Endodermal cell (in vitro differentiated cells): ENCODE results near the gene MPP2. TPM values are rescaled to one million over a fixed set of nuclear protein-coding genes. Genes with fewer than 3 reads are reported as not detected.

ENCODE experiments used
- DNase-seq: peaks from one replicate; pipeline ENCODE4 v3.0.0-alpha.2; 2017
- H3K27ac ChIP-seq: 2 replicates; pipeline ENCODE4 v1.5.1; 2013; ENCODE audit warnings: mild to moderate bottlenecking, low read depth, low read length, moderate library complexity
- H3K27me3 ChIP-seq: 2 replicates; pipeline ENCODE4 v1.6.1; 2013; ENCODE audit warnings: mild to moderate bottlenecking, low read length, moderate library complexity; ENCODE audit not compliant: insufficient read depth, control insufficient read depth, poor library complexity, severe bottlenecking
- H3K36me3 ChIP-seq: 2 replicates; pipeline ENCODE4 v1.7.0; 2013; ENCODE audit warnings: mild to moderate bottlenecking, low read length, moderate library complexity; ENCODE audit not compliant: control insufficient read depth, insufficient read depth
- H3K4me1 ChIP-seq: one replicate; pipeline ENCODE4 v1.7.0; 2013; ENCODE audit warnings: low read length; ENCODE audit not compliant: control insufficient read depth, insufficient read depth
- H3K4me3 ChIP-seq: 2 replicates; pipeline ENCODE4 v1.5.1; 2013; ENCODE audit warnings: mild to moderate bottlenecking, low read length, moderate library complexity
- H3K9ac ChIP-seq: 2 replicates; pipeline ENCODE4 v1.6.1; 2013; ENCODE audit warnings: mild to moderate bottlenecking, low read length, moderate library complexity; ENCODE audit not compliant: poor library complexity, severe bottlenecking; ENCODE audit errors: extremely low read depth
- H3K9me3 ChIP-seq: 2 replicates; pipeline ENCODE4 v1.6.1; 2013; ENCODE audit warnings: mild to moderate bottlenecking, low read length, moderate library complexity; ENCODE audit not compliant: control insufficient read depth
- H3K27ac Mint-ChIP-seq: 2 replicates; pipeline ENCODE4 v1.8.0; 2020; ENCODE audit warnings: mixed read lengths
- H3K27me3 Mint-ChIP-seq: 2 replicates; pipeline ENCODE4 v1.8.0; 2021; ENCODE audit warnings: mild to moderate bottlenecking, mixed read lengths; ENCODE audit not compliant: insufficient read depth
- H3K36me3 Mint-ChIP-seq: 2 replicates; pipeline ENCODE4 v1.8.0; 2020; ENCODE audit warnings: low read depth, mixed read lengths
- H3K4me1 Mint-ChIP-seq: 2 replicates; pipeline ENCODE4 v1.8.0; 2020; ENCODE audit warnings: mixed read lengths
- H3K4me3 Mint-ChIP-seq: 2 replicates; pipeline ENCODE4 v1.8.0; 2020; ENCODE audit warnings: mild to moderate bottlenecking, moderate library complexity, mixed read lengths
- H3K9me3 Mint-ChIP-seq: 2 replicates; pipeline ENCODE4 v1.8.0; 2020; ENCODE audit warnings: mild to moderate bottlenecking, mixed read lengths
- CTCF ChIP-seq: fragments of 200-600 bp; sonication (generic); conservative IDR thresholded peaks from 2 replicates; pipeline ENCODE4 v1.5.0; 2021; ENCODE audit warnings: antibody characterized with exemption, mild to moderate bottlenecking
- WGBS, 2 experiments: methylation state at CpG; one replicate each; pipeline versions ENCODE4 v1.1.5 to v1.1.7; 2013; ENCODE audit warnings: missing lambda C conversion rate in 2 of 2, mixed read lengths in 1 of 2; ENCODE audit not compliant: insufficient coverage in 1 of 2, insufficient read length in 1 of 2; 5-methylcytosine and 5-hydroxymethylcytosine counted together
- total RNA-seq, 2 donors: library from RNA; stranded (reverse); fragmentation: NEBNext Ultra II Directional in 1 of 2; extraction: Animal tissue kit (Norgen Biotek cat#: 25700) in 1 of 2; gene quantifications; 2 replicates in 1 of 2; 3 replicates in 1 of 2; pipeline ENCODE4 v1.2.1, GENCODE V29; 2021

Gene MPP2
- total RNA-seq, 2 donors from 2014 or later = 16.2 to 18.3 TPM

- no peak overlapping the region for H3K27ac Mint-ChIP-seq
- H3K4me3 ChIP-seq = no peak overlapping the region
- WGBS, 2 experiments = 92 to 95% methylated on average over 9 to 10 of the region's 10 CpGs
- no peak for DNase-seq
- H3K27me3 ChIP-seq = no peaks in the 10 kb centered on the region
- H3K4me3 Mint-ChIP-seq = no peak overlapping the region
- H3K9ac ChIP-seq = no peak overlapping the region
- H3K9me3 ChIP-seq = no peaks in the 10 kb centered on the region
- H3K4me1 ChIP-seq = no peaks in the 10 kb centered on the region
- no peaks in the 10 kb centered on the region for H3K36me3 ChIP-seq
- H3K4me1 Mint-ChIP-seq = no peaks in the 10 kb centered on the region
- H3K9me3 Mint-ChIP-seq = no peaks in the 10 kb centered on the region
- peaks cover 21% of the 10 kb centered on the region for H3K27me3 Mint-ChIP-seq
- H3K36me3 Mint-ChIP-seq = no peaks in the 10 kb centered on the region
- TF ChIP-seq CTCF = no peak
- H3K27ac ChIP-seq = no peak overlapping the region
Measured at GRCh38 chr17:43848601-43849000, 58.7 kb downstream of the MPP2 start.

- Mint-ChIP-seq H3K9me3 (no peaks in the 10 kb centered on the region), H3K4me3 (no peak within 1 kb of the TSS), H3K4me1 (no peaks in the 10 kb centered on the region), H3K27ac (no peak within 1 kb of the TSS), H3K27me3 (peaks cover 21% of the 10 kb centered on the region), H3K36me3 (no peaks in the 10 kb centered on the region)
- no peaks in the 10 kb centered on the region for H3K27me3 ChIP-seq
- DNase-seq = peak; percentile 82
- H3K9me3 ChIP-seq = no peaks in the 10 kb centered on the region
- TF ChIP-seq CTCF = no peak
- H3K36me3 ChIP-seq = no peaks in the 10 kb centered on the region
- no peak within 1 kb of the TSS for H3K9ac ChIP-seq
- WGBS, 2 experiments = 63 to 70% methylated on average over 11 to 17 of the region's 17 CpGs
- no peak within 1 kb of the TSS for H3K27ac ChIP-seq
- no peak within 1 kb of the TSS for H3K4me3 ChIP-seq
- no peaks in the 10 kb centered on the region for H3K4me1 ChIP-seq
Measured at GRCh38 chr17:43846963-43847371, 60.4 kb downstream of the MPP2 start, which contains the start of gene CD300LG. TSS of gene CD300LG (plus strand) at chr17:43847176. CDS start at chr17:43847217, 41 bp downstream.

- Histone ChIP-seq H3K4me3 (no peak overlapping the region), H3K27ac (no peak overlapping the region), H3K27me3 (no peaks in the 10 kb centered on the region), H3K9me3 (no peaks in the 10 kb centered on the region), H3K4me1 (no peaks in the 10 kb centered on the region), H3K9ac (no peak overlapping the region), H3K36me3 (no peaks in the 10 kb centered on the region)
- Mint-ChIP-seq H3K4me1 (no peaks in the 10 kb centered on the region), H3K4me3 (no peak overlapping the region), H3K9me3 (no peaks in the 10 kb centered on the region), H3K36me3 (no peaks in the 10 kb centered on the region), H3K27ac (no peak overlapping the region), H3K27me3 (peaks cover 17% of the 10 kb centered on the region)
- TF ChIP-seq CTCF = peak; percentile 98
- WGBS, 2 experiments = 3 to 14% methylated on average over 10 to 12 of the region's 13 CpGs
- DNase-seq = peak; percentile 99
Measured at GRCh38 chr17:43846221-43846712, 61.1 kb downstream of the MPP2 start.
